GM18505 (cell line): ENCODE measurements around the gene CPZ.

ENCODE experiments used
- ATAC-seq: cut with Tn5 transposase; IDR thresholded peaks from one replicate; pipeline ENCODE4 v1.9.1; 2021; ENCODE audit not compliant: unreplicated experiment
- POLR2A ChIP-seq: IDR thresholded peaks from 4 replicates; pipeline ENCODE4 v1.6.1; 2011; ENCODE audit warnings: borderline replicate concordance; ENCODE audit not compliant: insufficient read depth, insufficient read length; ENCODE audit errors: extremely low read depth

Gene CPZ

DNA sequence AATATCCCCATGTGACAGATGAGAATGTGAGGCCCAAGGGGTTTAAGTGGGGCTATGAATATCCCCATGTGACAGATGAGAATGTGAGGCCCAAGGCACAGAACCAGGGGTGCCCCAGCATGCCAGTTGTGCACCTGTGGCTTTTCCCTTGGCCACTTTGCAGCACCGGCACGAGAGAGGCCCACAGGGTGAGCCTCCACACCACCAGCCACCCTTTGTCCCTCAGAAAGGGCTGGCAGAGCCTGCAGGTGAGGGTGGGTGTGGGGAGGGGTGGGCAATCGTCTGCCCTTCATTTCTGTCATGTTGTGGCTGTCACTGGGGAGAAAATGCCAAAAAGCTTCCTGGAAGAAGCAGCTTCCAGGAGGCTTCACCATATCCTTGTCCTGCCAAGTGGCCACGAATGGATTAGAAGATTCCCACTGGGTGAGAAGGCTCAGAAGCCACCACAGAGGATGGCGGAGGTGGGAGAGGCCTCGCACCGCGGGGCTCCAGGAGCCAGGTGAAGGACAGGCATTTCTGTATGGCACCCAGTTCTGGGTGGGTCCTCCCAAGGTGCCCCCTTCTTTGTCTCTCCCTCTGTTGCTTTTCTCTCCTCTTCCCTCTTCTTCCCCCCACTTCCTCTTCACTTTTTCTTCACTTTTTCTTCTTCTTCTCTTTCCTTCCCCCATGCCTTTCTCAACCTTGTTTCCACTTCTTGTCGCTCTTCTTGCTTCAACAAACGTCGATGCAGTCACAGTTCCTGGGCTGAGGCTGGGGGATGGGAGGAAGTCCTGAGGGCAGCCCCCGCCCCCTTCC lies 12.8 kb upstream of the CPZ start:
- no peak for ATAC-seq
- TF ChIP-seq POLR2A = no peak

DNA sequence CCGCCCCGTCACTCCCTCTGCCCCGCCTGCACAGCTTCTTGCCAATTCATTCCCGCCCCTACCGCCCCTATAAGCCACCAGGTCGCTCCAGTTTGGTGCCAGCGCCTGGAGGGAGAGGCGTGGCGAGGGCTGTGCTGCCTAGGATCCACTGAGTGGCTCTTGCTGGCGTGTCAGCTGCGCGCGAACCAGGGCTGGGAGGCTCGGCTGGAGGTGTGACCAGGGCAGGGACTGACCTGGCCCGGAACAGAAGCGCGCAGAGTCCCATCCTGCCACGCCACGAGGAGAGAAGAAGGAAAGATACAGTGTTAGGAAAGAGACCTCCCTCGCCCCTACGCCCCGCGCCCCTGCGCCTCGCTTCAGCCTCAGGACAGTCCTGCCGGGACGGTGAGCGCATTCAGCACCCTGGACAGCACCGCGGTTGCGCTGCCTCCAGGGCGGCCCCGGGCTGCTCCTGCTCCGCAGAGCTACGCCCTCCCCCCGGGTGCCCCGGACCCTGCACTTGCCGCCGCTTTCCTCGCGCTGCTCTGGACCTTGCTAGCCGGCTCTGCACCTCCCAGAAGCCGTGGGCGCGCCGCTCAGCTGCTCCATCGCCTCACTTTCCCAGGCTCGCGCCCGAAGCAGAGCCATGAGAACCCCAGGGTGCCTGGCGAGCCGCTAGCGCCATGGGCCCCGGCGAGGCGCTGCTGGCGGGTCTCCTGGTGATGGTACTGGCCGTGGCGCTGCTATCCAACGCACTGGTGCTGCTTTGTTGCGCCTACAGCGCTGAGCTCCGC lies 12.1 kb upstream of the CPZ start, which contains the start of gene GPR78:
GPR78 (plus strand) TSS at position 72 of the 773 bp plus-strand sequence; CDS start at position 663, 591 bp downstream.
- ATAC-seq = no peak
- TF ChIP-seq POLR2A = no peak

DNA sequence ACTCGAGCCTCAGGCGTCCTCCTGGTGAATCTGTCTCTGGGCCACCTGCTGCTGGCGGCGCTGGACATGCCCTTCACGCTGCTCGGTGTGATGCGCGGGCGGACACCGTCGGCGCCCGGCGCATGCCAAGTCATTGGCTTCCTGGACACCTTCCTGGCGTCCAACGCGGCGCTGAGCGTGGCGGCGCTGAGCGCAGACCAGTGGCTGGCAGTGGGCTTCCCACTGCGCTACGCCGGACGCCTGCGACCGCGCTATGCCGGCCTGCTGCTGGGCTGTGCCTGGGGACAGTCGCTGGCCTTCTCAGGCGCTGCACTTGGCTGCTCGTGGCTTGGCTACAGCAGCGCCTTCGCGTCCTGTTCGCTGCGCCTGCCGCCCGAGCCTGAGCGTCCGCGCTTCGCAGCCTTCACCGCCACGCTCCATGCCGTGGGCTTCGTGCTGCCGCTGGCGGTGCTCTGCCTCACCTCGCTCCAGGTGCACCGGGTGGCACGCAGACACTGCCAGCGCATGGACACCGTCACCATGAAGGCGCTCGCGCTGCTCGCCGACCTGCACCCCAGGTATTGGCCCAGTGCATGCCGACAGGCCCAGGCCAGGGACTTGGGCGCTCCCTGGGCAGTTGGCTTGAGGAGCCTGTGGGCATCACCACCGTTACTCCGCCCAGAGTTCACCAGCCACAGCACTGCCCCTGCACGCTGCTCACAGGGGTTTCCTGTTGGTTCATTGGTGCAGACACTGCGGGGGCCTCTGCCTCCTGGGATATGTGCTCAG lies 11.3 kb upstream of the CPZ start:
- ATAC-seq = no peak

DNA sequence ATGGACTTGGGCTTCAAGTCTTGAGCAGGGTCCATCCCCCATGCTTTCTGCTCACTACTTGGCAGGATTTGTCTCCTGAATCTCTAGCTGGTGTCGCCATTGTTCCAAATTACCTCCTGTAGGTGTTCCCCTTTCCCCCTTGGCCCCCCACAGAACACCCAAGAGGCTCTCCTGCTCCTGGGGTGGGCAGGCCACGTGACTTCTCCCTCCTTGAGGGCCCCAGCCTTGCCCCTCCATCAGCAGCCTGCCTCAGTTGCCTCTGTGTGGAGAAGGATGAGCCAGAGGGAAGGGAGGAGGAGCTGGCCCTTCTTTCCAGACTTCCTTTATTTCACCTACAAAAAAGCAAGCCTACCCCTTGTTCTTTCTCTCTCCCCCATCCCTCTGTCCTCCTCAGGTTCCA lies 10.5 kb upstream of the CPZ start:
- no peak for ATAC-seq
- no peak for TF ChIP-seq POLR2A

More for the DNA sequence above, 11.3 kb upstream of the CPZ start:
- no peak for TF ChIP-seq POLR2A

DNA sequence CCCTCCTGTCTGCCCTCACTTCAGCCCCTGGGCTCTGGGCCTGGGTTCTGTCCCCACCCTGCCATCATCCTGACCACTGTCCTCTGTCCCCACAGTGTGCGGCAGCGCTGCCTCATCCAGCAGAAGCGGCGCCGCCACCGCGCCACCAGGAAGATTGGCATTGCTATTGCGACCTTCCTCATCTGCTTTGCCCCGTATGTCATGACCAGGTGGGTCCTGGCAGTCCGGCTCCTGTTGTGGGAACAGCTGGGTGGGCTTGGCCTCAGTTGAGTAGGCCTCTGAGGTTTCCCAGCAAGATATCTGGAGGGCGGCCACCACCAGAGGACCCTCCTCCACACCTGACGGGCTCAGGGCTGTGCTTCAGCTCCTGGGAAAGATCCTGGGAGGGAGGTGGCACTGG lies 10.1 kb upstream of the CPZ start:
- no peak for ATAC-seq

DNA sequence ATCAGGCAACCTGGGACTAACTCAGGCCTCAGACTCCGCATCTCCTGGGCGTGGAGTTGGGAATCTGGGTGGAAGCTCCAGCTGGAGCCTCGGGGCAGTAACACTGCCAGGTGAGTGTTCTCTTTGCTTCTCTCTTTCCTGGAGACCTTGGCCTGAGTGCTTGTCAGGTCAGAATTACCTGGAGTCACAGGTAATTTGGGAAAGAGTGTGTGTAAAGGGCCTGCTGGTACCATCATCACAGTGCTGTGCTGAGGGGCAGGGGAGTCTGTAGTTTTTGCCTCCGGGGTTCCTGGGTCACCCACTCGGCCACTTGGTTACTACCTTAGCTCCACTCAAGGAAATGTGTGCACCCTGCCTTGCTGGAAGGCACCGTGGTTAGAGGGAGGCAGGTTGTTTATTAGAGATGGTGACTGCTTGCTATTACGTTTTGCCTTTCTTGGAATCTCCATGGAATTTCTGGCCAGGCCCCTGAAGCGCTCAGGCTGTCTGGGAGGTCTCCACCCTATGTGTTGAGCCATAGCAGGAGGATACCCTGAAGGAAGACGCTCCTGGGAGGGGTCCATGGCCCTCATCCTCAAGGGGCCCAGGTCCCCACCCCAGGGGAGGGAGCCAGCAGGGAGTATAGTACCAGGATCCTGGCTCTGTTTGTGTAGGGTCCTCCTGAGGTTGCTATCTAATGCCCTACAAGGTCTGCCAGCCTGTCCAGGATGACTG lies 9.5 kb upstream of the CPZ start:
- TF ChIP-seq POLR2A = no peak
- no peak for ATAC-seq

More for the DNA sequence above, 10.1 kb upstream of the CPZ start:
- TF ChIP-seq POLR2A = no peak

DNA sequence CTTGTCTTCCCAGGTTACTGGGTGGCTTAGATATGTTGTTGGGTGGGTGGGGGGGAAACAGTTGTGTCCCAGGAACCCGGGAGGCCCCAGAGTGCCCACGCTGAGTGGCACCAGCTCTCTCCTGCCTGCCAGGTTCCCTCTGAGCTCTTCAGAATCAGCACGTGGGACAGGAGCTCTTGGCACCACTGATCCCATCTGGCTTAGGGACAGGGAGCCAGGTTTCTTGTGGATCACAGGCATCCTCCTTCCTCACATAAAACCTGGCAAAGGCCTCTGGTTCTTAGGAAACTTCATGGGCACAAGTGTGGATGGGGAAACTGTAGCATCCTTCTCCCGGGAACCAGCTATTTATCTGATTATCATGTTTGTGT lies 8.9 kb upstream of the CPZ start:
- TF ChIP-seq POLR2A = no peak
- ATAC-seq = no peak

DNA sequence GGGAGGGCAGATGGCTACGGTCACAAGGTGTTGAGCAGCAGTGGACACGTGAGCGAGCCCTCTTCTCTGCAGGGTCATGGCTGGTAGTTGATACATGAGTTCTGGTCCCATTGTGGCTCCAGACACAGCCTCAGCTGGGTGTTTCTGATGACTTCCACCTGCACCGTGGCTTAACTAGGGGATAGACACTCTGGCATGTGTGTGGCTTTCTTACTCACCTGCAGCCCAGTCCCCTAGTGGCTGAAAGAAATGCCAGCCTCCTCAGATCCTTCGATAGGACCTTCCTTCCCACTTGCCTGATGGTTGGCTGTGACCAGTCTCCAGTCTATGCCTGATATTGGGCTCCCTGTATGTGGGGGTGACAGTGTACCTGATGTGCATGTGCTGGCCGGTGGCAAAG lies 7.4 kb upstream of the CPZ start:
- no peak for TF ChIP-seq POLR2A
- ATAC-seq = no peak

DNA sequence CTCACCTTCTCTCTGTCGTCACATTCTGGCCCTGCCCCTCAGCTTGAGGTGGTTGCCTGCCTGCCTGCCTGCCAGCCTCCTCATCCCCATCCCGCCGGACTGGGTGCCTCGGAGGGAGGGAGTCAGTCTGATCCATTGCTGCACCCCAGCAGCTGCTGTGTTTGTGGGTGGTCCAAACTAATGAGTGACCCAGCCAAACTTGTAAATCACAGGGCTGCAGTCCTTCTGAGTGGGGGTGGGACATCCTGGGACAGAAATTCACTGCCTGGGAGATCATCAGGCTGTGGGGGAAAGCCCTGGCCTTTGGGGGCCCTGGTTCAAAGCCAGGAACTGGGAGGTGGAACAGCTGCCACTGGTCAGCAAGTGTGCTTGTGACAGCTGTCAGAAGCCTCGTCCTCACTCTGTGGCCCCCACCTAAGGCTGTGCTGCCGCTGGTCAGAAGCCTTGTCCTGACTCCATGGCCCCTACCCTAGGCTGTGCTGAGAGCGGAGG lies 6.8 kb upstream of the CPZ start:
- no peak for ATAC-seq

DNA sequence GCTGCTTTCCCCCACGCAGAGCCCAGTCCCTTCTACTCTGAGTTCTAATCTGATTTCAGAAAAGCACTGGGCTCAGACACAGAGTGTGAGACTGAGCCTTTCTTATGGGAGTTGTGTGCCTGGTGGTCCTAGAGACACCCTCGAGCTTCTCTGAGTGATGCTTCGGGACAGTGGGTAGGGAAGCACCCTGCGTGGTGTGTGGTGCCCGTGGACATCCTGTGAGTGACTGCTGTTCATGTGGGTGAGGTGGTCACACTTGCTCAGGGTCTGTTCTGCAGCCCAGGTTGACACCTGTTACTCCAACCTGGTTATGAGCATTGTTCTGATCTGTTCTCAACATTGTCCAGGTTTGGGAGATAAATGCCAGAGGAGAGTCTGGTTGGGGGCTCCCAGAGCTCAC lies 6.3 kb upstream of the CPZ start:
- ATAC-seq = no peak
- no peak for TF ChIP-seq POLR2A

More for the DNA sequence above, 6.8 kb upstream of the CPZ start:
- TF ChIP-seq POLR2A = no peak

DNA sequence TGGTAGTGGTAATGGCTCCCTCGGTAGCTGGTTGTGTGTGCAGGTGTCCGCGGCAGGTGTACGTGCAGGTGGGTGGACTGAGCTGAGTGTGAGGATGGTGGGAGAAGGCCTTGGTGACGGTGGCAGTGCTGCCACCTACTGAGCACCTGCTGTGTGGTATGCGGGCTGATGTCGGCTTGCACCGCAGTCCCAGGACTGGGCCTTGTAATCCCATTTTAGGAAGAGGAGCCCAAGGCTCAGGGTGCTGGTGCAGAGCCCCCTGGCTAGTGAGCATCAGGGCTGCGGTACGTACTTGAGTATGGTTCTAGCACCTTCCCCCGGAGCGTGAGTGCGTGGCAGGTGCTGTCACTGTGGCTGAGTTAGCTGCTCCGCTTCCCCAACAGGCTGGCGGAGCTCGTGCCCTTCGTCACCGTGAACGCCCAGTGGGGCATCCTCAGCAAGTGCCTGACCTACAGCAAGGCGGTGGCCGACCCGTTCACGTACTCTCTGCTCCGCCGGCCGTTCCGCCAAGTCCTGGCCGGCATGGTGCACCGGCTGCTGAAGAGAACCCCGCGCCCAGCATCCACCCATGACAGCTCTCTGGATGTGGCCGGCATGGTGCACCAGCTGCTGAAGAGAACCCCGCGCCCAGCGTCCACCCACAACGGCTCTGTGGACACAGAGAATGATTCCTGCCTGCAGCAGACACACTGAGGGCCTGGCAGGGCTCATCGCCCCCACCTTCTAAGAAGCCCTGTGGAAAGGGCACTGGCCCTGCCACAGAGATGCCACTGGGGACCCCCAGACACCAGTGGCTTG lies 5.7 kb upstream of the CPZ start:
- ATAC-seq = no peak
- TF ChIP-seq POLR2A = no peak
